NCI-H128 (cell line): ENCODE measurements around the gene RGS10.

ENCODE experiments used
- DNase-seq: peaks from one replicate; lab custom pipeline; 2025; ENCODE audit not compliant: unreplicated experiment; lab: John Stamatoyannopoulos, UW

Gene RGS10

DNA sequence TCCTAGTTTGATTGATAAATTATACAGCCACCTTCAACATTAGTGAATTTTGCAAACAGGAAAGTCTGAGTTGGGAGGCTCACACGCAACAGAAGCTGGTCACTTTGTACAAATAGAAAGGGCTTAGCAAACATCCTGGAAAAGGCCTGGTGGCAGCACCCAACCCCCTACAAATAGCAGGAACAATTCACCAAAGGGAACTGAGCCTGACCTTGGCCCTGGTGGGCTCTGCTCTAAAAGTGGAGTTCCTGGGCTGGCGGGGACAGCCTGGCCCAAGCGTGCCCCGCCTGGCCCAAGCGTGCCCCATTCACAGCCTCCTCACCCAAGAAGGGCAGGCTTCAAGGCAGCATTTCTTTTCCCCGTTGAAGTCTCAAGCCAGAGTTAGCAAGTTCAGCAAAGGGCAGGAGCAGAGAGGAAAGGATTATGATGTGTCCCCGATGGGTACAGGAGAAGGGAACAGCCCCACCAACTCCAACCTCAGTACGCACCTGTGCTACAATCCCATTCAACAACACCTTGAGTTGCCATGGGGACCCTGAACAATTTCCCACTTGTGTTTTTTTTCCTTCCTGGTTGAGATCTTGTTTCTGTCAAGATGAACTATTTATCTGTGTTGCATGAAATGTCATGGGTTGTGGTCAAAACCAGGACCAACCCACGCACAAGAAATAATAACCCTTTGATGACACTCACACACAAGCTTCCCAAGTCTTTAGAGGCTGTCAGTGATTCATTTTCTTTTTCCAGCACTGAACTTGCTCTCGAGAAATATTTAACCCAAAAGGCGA, 43.4 kb downstream of the RGS10 start:
- no peak for DNase-seq

DNA sequence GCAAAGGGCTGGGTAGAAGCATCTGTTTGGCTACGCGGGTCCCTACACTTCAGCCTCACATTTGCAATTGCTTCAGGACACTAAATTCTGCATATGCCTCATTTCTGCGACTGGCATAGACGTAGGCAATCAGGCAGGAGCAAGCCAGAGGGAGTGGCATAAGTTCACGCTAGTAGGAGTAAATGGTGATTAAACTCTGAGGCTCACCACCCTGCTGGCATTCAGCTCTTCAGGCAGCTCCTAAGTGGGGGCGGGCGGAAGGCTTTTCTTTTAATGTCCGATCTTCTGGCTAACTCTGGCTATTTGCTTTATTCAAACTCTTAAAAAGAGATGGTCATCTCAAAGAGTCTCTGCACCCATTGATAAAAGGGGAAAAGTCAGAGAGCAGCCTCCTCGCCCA, 45.3 kb downstream of the RGS10 start:
- DNase-seq = no peak

DNA sequence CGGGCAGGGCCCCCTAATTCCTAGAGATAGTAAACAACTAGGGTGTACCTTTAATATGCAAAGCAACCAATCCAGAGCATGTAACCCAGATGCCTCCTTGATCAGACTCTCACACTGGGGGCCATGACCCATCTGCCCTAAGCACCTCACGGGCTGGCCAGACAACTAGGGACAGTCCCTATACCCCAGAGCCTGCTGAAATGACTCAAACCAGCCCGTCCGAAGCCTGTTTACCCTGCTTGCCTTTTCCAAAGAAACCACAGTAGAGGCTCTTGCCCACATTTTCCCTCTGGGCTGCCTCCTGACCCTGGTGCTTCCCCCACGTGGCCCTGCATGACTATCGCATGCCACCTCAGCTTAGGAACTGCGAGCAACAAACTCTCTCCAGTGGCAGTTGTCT, 46.2 kb downstream of the RGS10 start:
- DNase-seq = no peak

DNA sequence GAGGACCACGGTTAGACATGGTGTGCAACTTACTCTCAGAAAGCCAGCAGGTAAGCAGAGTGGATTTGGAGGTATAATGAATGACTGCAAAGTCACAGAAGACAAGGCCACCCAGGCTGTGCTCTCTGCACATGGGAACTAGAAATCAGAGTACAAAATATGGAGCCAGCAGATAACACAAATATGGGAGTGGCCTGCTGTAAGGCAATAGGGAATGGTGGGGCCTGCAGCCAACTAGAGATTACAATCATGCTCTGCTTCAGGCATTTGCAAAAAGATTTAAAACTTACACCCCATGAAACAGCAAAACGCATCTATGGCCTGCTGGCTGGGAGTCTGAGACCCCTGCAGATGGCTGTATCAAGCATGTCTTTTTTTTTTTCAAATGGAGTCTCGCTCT, 47.0 kb downstream of the RGS10 start:
- no peak for DNase-seq

DNA sequence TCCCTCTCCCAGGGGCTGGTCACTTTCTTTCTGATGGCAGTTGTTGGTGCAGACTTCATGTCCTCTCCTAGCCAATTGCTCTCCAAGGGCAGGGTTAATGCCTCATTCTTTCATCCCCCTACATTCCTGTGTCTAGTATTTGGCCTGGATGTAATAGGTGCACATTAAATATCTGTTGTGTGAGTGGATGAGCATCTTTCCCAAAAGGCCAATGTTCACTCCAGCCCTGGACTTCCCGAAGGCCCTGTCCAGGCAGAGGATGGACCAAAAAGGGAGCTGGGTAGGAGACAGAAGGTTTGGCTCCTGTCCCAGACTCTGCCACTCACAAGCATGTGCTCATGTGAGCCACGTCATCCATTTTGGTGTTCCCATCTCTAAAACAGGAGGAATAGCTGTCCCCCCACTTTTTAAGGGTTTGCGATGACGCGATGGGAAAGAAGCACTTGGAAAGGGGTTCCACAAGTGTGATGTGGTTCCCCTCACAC, 47.5 kb downstream of the RGS10 start:
- no peak for DNase-seq

DNA sequence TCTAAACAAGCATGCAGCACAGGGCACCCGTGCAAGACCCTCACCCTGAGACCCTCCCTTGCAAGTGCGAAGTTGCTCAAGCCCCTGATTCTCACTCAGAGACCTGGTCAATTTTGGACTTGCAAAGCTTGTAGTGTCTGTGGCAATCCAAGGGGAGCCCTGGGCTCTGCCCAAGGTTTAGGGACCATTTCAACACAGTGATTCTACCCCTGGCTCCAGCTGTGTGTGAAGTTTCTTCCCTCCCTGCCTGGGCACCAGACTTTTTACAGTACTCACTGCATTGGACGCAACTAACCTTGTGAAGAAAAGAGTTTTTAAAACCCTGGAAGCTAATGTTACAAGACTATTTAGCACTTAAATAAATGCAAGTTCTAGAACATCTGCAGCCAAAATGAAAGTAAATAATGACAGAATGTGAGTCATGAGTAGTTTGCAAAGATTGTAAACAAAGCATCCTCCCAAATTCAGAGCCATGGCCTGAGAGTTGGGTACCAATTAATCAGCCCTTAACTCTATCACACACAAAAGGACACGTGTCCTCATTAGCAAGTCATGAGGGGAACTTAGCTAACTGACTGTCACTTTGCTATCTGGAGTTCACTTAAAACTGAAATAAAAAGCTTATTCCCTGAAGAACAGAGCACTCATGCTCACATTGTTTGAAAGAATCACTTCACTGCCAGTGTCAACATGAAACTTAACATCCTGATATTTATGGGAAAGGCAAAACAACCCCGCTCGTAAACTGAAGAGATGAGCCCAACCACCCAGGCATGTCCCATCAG, 48.1 kb downstream of the RGS10 start:
- no peak for DNase-seq

DNA sequence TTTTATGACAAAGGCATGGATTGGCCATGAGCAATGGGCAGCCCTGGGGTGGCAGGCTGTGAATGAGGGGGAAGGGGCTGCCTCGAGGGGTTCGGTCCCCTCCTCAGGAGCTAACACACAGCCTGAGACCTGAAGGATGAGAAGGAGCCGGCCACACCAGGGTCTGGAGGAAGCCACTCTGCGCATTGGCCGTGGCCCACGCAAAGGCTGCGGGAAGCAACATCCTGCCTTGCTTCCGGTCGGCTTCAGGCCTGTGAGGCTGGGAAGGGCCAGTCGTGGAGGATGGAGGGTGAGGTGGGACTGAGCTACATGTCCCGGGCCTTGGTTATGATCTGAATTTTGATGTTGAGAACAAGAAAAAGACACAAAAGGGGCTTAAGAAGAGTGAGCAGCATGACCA, 49.4 kb downstream of the RGS10 start:
- no peak for DNase-seq

DNA sequence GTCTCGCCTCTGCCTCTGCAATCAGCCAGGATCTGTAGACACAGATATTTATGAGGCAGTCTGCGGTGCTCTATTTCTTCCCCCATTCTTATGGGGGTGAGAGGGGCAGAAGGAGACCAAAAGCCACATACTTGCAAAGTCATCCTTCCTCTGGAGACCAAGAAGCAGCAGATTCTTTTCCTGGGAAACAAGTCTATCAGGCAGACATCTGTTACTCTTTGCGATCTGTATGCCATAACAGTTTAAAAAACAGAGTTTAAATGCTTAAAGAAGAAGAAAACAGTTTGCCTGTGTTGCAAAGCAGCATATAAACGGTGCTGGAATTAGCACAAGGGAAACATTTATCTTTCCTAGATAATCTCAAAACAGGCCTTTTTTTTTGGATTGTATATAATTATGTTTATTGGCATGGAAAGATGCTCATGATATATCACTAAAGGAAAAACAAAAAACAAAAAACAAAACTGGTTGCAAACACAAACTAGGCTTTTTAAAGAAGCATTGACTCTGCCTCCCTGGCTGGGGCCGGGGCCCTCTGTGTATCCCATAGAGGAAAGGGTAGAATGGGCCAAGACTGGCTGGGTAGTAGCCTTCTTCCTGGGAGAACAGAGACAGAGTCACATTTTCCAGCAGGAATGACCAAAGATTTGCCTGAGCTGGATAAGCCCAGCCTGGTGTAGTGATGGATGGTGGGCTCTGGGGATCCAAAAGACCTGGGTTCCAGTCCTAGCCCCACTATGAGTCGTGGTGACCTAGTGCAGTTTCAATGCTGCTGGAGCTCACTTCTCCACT, 50.4 kb downstream of the RGS10 start:
- no peak for DNase-seq

DNA sequence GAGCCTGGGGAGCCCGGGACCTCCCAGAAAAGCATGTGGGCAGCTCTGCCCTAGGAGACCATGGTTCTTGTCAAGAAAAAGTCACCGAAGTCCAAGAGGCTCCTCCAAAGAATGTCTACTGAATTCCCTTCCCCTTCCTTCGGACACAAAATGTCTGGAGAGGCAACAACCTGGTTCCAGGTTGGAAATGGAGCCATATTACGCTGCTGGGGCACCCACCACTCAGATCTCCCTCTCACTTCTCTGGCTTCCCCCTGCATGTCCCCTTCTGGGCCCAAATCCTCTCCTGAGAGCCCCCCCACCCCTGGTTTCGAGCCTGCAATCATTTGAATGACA, 52.6 kb downstream of the RGS10 start:
- no peak for DNase-seq

DNA sequence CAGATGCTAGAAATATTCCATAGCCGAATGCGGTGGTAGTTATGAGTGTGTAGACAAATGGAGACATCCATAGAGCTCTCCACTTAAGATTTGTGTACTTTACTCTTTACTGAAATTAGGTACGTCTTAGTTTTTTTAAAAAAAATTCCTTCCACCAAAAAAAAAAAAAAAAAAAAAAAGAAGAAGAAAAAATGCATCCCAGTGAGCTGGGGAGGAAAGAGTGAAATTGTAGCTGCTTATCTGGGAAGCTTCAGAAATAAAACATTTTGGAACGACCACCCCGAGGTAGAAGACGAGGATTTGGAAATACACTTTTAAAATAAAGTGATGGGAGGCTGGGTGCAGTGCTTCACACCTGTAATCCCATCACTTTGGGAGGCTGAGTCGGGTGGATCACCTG, 53.8 kb downstream of the RGS10 start:
- DNase-seq = no peak

DNA sequence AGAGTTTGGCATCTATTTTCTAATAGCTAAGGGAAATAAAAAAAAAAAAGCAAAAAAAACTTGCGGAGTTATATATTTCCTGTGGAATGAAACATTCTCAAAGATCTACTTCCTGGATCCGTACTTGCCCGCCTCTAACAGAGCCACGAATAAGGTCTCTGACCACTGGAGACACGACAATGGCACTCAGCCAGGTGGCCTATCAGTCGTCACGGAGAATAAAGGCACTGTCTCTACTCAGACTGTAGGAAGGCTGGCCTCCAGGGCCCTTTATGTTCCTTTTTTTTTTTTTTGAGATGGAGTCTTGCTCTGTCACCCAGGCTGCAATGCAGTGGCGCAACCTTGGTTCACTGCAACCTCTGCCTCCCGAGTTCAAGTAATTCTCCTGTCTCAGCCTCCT, 58.7 kb downstream of the RGS10 start:
- DNase-seq = no peak

DNA sequence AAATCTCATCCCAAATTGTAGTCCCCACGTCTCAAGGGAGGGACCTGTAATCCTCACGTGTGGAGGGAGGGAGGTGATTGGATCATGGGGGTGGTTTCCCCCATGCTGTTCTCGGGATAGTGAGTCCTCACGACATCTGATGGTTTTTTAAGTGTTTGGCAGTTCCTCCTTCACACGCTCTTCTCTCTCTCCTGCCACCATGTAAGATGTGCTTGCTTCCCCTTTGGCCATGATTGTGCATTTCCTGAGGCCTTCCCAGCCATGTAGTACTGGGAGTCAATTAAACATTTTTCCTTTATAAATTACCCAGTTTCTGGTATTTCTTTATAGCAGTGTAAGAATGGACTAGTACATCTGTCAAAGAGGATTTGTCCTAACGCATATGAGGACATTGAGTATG, 59.5 kb downstream of the RGS10 start:
- DNase-seq = no peak

DNA sequence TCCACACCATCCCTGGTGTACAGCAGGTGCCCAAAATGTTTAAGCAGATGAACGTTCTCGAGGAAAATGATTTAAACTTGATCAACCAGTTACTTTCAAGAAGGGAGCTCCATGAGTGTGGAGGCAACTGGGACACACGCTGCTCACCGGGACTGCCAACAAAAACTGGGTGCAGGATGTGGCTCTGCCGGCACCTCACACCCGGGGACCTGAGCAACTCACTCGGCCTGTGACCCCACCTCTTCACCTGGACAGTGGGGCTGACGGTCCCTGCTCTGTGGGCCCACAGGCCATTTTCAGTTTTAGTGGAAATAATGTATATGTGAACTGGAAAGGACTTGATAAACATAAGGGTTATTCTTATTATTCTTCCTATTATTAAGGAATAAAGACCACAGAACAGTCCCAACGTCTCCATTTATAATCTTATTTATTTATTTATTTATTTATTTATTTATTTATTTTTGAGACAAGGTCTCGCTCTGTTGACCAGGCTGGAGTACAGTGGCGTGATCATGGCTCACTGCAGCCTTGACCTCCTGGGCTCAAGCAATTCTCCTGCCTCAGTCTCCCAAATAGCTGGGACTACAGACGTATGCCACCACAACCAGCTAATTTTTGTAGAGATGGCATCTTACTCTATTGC, 60.6 kb downstream of the RGS10 start:
- DNase-seq = no peak

DNA sequence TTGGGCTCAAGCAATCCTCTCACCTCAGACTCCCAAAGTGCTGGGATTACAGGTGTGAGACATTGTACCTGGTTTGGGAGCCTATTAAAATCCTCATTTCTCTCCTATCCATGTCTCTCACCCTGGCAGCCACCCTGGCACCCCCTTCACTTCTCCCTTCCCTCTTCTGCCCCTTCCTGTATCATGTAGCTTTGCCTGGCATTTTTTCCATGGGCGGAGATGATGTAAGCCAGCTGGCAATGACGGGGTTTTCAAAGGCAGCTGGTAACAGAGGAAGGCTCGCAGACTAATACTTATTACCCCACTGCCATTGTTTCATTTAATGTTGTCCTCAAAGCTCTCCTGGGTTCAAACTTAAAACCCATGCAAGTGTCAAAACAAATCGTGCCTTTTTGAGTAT, 61.9 kb downstream of the RGS10 start:
- DNase-seq = no peak

DNA sequence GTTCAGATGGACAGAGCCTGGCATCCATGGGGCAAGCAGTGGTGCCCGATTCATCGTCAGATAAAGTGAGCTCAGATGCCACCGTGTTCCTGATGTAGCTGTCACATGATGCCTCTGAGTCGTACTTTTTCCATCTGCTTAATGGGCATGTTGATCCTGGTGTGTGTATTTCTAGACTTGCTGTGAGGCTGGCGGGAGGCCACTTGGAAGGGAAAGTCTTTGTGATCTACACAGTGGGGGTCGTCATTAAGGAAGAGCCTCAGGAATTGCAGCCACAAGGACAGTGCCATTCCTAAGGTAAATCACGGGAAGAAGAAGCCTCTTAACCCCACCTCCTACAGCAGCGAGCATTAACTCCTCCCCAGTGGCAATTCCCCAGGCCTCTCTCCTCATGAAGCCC, 63.0 kb downstream of the RGS10 start:
- DNase-seq = no peak

DNA sequence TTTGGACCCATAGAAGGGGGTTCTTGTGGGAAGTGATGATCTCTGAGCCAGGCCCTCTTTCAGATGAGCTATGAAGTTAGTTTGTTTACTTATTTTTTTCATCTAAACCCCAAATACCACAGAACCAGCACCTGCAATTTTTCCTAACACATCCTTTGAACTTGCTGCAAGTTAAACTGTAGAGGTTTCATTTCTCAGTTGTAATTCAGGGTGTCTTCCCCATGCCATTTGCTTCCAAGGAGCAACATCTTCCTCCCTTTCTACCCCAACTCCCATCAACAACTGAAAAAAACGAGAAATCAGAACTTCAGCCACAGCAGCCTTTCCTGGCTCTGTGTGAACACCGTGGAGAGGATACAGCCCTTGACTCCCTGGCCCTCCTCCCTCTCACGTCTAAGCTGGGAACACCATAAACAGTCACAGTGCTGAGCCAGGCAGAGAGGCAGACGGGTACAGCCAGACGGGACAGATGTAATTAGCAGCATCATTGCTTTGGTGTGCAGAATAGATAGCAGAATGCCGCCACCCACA, 63.6 kb downstream of the RGS10 start:
- no peak for DNase-seq

DNA sequence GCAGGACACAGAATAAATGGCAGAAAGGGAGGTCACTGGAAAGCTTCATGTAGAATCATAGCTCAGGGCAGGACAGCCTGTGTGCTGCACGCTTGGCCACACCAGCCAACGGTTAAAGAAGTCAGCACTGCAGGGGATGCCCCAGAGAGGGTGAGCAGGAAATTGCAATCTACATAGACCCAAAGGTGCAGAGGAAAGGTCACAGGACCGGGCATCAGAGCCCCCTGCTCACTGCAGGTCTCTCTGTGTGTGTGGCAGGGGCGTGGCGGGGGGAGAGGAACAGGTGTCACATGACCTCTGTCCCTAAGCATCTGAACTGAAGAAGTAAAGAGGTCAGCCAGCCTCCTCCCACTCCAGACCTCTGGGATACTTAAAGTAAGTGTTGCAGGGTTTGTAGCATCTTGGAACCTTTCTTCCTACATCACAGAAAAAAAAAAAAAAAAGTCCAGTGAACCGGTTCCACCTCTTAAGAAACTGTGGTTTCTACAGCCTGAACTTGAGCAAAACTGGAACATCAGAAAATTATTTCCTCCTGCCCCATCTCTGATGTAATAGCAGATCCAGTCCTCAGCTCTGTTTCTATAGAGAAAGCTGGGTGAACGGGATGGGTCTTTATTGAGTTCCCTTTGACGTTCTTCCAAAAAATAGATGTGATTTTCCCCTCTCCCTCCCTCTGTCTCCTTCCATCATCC, 64.3 kb downstream of the RGS10 start:
- no peak for DNase-seq

DNA sequence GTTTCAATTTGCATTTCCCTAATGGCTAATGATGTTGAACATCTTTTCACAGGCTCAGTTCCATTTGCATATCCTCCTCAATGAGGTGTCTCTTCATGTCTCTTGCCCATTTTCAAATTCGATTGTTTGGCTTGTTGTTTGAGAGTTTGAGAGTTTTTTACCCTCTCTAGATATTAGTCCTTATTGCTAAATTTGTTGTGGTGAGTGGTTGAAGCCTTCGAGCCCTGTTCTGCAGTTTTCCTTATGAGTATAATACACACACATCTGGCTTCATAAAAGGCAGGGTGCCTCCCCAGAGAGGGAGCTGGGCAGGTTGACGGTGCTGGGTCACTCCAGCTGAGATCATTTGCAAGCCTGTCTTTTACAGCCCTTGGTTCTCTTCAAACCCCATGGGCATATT, 65.1 kb downstream of the RGS10 start:
- no peak for DNase-seq

DNA sequence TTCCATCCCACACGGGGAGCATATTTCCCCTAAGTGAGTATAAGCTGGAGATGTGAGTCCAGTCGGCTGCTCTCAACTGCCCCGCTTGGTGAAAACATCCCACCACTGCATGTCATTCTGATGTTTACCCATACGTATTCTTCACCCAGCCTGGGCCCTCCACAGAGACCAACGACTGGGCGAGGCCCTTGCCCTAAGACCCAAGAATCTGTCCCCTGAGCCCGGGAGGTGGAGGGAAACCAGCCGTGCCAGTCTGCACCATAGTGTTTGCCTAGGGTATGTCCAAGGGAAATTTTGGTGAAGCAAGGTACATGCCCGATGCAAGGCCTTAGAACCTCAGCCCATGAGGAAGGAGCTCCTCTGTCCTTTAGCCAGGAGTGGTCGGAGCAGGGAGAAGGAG, 67.9 kb downstream of the RGS10 start:
- DNase-seq = no peak

DNA sequence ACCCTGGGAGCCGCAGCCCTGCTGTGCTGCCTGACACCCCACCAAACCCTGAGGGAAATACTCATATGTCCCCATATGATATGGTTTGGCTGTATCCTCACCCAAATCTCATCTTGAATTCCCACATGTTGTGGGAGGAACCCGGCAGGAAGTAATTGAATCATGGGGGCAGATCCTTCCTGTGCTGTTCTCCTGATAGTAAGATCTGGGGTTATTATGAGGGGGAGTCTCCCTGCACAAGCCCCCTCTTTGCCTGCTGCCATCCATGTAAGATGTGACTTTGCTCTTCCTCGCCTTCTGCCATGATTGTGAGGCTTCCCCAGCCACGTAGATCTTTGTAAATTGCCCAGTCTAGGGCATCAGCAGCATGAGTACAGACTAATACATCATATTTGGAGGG, 68.7 kb downstream of the RGS10 start:
- DNase-seq = no peak
